ENCODE results near the gene TEF. TPM values are rescaled to one million over a fixed set of nuclear protein-coding genes. Genes with fewer than 3 reads are reported as not detected.

Gene TEF
- total RNA-seq, 1 donor from 2014 or later = 29.7 TPM

GRCh38 chr22:41367680-41368542 is 13.8 kb upstream of the TEF start:
- Histone ChIP-seq H3K27ac (peak overlapping the region; percentile 86), H3K9me3 (no peaks in the 10 kb centered on the region), H3K4me3 (peak overlapping the region; percentile 70), H3K27me3 (ENCODE audit: low read depth) (no peaks in the 10 kb centered on the region), H3K36me3 (no peaks in the 10 kb centered on the region), H3K4me1 (peaks cover 43% of the 10 kb centered on the region)
- intact Hi-C loops (cut with DNase I) = no loop called here
- TF ChIP-seq CTCF (IDR thresholded peaks at IDR 0.05) = no peak
- peak; percentile 78 to 87 for ATAC-seq
- peak; percentile 80 for DNase-seq

DNA sequence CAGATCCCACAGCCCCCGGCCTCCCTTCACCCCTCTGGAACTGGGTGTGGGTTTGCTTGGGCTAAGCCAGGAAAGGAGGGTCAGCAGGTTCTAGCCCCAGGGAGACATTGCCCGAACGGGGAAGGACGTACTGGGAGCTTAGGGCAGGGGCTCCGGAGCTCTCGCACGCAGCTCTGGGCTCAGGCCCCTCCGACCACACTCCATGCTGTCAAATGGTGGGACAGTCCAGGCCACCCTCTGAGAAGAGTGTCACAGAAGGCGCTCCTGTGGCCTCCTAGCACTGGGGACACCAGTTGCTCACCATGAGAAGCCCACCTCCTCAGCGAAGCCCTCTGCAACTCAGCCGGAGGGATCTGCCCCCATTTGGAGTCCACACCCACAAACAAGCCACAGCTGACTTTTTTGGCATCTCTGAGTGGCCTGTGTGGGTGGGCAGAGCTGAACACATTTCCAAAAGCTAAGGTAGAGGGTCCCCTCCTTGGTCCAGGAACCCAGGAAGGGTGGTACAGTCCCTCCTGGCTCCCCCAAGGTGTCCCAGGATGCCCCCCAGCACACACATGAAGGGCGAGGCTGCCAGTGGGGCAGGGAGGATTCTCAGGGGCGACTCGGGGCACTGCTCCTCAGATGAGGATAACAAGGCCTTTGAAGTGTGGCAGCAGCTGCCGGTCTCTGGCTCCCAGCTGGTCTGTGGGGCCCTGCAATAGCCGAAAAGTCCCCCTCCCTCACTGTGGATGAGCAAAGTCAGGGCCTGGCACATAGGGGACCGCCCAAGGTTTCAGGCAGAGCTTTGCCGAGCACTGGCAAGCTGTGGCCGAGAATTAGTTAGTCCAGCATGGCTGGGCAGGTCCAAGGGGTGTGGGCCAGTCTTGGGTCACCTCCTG is 13.0 kb upstream of the TEF start:
- intact Hi-C loops (cut with DNase I) = no loop called here
- TF ChIP-seq CTCF (IDR thresholded peaks at IDR 0.05) = no peak
- H3K36me3 ChIP-seq = no peaks in the 10 kb centered on the region

GRCh38 chr22:41369424-41369745 is 12.4 kb upstream of the TEF start:
- Histone ChIP-seq H3K4me1 (peaks cover 47% of the 10 kb centered on the region), H3K9me3 (no peaks in the 10 kb centered on the region), H3K36me3 (no peaks in the 10 kb centered on the region), H3K4me3 (peak overlapping the region; percentile 70), H3K27me3 (ENCODE audit: low read depth) (no peaks in the 10 kb centered on the region), H3K27ac (peak overlapping the region; percentile 86)
- DNase-seq (no peak), ATAC-seq (no peak)
- no peak for TF ChIP-seq CTCF (IDR thresholded peaks at IDR 0.05)
- intact Hi-C loops (cut with DNase I) = no loop called here

More for the DNA sequence above, 13.0 kb upstream of the TEF start:
- DNase-seq (no peak), ATAC-seq (no peak)
- Histone ChIP-seq H3K4me3 (peak overlapping the region; percentile 70), H3K27me3 (ENCODE audit: low read depth) (no peaks in the 10 kb centered on the region), H3K9me3 (no peaks in the 10 kb centered on the region), H3K4me1 (peaks cover 43% of the 10 kb centered on the region), H3K27ac (peak overlapping the region; percentile 86)

GRCh38 chr22:41369837-41370236 is 11.9 kb upstream of the TEF start:
- ATAC-seq = no peak
- H3K27me3 ChIP-seq (ENCODE audit: low read depth) = no peaks in the 10 kb centered on the region
- intact Hi-C loops (cut with DNase I) = no loop called here
- no peak for DNase-seq
- peak overlapping the region; percentile 86 for H3K27ac ChIP-seq
- H3K36me3 ChIP-seq = no peaks in the 10 kb centered on the region
- H3K9me3 ChIP-seq = no peaks in the 10 kb centered on the region
- peaks cover 51% of the 10 kb centered on the region for H3K4me1 ChIP-seq
- no peak for TF ChIP-seq CTCF (IDR thresholded peaks at IDR 0.05)
- peak overlapping the region; percentile 70 for H3K4me3 ChIP-seq

GRCh38 chr22:41377846-41378245 is 3.9 kb upstream of the TEF start:
- Histone ChIP-seq H3K27ac (no peak overlapping the region), H3K36me3 (no peaks in the 10 kb centered on the region), H3K4me3 (no peak overlapping the region), H3K4me1 (peaks cover 26% of the 10 kb centered on the region), H3K9me3 (no peaks in the 10 kb centered on the region), H3K27me3 (ENCODE audit: low read depth) (no peaks in the 10 kb centered on the region)
- no peak for DNase-seq
- intact Hi-C loops (cut with DNase I) = no loop called here
- no peak for ATAC-seq
- TF ChIP-seq CTCF (IDR thresholded peaks at IDR 0.05) = no peak
